GM19455 (cell line): ENCODE data around the gene CYP4F8.

Experiments
- ATAC-seq: cut with Tn5 transposase; IDR thresholded peaks from one replicate; pipeline ENCODE4 v1.9.1; 2021; ENCODE audit not compliant: unreplicated experiment

Gene CYP4F8

DNA sequence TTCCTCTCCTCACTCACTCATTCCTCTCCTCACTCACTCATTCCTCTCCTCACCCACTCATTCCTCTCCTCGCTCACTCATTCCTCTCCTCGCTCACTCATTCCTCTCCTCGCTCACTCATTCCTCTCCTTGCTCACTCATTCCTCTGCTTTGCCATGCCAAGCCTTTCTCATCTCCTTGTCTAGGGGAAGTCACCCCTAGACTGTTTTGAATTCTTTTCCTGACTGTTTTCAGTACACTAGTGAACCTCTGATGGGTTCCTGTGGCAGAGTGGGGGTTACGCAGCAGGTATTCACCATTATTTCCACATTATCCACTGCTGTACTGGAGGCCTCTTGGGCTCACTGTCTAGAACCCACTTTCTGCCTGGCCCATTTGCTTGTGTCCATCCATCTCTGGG lies 1.2 kb downstream of the CYP4F8 start:
- no peak for ATAC-seq

DNA sequence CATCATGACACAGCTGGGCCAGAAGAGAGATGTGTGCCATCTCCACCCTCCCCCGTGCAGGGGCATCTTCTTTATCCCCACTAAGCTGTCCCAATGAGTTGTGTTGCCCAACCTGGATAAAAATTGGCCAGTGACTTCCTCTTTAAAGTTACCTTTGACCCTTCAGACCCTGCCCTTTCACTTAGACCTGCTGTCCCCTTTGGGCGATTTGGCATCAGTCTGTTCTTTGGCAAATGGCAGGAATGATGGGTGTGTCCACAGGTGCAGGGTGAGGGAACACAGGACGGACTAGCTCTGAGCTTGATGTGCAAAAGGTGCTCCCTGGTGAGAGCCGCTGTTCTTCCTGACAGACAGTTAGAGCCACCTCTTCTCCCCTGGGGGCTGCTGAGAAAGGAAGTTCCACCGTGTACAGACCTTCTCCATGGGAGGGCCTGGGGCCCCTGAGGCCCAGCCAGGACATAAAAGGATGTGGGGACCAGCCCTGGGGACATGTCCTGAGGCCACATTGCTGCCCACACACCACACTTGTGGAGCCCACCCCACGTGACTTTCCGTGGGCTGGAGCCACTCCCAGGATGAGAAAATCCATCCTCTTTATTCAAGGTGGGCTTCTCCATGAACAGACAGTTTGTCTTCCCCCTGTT lies 1.7 kb downstream of the CYP4F8 start:
- no peak for ATAC-seq

DNA sequence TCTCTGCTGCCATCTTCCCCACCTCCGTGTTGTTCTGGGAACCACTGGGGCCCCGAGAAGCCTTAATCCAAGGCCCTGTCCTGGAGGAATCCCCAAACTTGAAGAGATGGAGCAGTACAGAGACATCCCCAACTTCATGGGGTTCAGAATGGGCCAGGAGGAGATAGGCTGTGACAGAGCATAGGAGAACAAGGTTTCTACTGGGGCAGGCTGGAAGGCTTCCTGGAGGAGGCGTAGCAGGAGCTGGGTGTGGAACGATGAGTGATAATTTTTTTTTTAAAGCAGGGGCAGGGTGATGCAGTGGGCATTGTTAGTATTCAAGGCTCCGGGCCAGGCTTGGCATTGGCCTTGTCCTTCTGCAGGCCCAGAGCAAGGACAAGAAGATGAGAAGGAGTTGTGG lies 3.3 kb downstream of the CYP4F8 start:
- no peak for ATAC-seq

DNA sequence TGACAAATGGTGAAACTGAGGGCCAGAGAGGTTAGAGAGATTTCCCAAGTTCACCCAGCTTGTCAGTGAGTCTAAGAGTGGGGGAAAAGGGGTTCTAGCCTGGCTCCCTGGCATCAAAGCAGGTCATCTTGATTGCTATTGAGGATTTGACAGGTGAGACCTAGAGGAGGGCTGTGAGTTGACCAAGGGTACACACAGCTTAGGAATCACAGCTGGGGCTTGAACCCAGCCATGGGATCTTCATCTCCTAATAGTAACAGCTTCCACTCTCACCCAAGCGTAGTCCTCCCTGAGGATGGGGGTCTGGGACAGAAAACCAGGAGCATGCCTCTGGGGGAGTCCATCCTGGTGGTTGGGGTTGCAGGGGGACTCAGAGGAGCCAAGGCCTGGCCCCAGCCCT lies 6.8 kb downstream of the CYP4F8 start:
- no peak for ATAC-seq

DNA sequence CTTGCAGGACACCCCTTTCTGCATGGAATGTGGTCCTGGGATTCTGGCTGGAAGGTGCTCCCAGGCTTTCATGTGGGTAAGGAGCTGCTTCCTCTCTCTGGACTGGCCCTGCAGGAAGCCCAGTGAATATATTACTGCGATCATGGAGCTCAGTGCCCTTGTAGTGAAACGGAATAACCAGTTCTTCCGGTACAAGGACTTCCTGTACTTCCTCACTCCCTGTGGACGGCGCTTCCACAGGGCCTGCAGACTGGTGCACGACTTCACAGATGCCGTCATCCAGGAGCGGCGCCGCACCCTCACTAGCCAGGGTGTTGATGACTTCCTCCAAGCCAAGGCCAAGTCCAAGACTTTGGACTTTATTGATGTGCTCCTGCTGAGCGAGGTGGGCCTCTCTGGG lies 8.0 kb downstream of the CYP4F8 start:
- no peak for ATAC-seq

DNA sequence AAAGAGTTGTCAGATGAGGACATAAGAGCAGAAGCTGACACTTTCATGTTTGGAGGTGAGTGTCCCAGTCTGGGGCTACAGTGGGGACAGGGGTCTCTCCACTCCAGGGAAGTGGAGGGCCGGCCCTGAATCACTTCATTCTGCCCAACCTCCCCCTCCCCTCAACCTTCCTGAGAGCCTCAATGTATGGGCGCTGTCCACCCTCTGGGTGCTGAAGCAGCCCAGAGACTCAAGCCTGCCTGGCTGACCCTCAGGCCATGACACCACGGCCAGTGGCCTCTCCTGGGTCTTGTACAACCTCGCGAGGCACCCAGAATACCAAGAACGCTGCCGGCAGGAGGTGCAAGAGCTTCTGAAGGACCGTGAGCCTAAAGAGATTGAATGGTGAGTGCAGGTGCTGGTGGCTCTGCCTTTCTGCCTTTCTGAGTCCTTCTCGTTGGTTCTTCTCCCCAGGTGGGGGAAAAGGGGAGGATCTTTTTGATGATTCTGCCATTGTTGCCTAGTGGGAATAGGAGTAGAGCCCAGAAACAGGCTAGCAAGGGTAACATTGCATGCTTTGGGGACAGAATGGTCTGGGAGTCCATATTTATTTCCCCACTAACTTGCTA lies 8.8 kb downstream of the CYP4F8 start:
- ATAC-seq = no peak

DNA sequence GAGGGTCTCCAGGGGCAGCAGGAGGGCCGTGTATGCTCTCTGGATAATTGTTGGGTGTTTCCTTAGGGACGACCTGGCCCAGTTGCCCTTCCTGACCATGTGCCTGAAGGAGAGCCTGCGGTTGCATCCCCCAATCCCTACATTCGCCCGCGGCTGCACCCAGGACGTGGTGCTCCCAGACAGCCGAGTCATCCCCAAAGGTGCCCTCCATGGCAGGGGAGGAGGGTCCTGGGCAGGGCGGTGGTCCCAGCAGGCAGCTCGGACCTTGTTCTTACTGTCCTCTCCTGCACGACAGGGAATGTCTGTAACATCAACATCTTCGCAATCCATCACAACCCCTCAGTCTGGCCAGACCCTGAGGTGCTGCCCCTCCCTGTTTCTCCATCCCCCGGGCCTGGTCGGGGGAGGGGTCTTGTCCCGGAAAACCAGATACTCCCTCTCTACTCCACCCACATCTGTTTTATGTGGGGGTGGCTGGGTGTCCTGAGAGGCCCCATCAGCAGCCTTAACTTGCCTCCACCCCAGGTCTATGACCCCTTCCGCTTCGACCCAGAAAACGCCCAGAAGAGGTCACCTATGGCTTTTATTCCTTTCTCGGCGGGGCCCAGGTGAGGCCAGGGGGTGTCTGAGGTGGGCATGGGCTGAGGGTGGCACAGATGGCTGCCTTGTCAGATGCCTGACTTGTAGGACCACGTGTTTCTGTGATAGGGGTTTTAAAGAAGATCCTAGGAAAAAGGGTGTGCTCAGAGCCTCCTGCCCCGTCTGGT lies 13.4 kb downstream of the CYP4F8 start:
- ATAC-seq = no peak

DNA sequence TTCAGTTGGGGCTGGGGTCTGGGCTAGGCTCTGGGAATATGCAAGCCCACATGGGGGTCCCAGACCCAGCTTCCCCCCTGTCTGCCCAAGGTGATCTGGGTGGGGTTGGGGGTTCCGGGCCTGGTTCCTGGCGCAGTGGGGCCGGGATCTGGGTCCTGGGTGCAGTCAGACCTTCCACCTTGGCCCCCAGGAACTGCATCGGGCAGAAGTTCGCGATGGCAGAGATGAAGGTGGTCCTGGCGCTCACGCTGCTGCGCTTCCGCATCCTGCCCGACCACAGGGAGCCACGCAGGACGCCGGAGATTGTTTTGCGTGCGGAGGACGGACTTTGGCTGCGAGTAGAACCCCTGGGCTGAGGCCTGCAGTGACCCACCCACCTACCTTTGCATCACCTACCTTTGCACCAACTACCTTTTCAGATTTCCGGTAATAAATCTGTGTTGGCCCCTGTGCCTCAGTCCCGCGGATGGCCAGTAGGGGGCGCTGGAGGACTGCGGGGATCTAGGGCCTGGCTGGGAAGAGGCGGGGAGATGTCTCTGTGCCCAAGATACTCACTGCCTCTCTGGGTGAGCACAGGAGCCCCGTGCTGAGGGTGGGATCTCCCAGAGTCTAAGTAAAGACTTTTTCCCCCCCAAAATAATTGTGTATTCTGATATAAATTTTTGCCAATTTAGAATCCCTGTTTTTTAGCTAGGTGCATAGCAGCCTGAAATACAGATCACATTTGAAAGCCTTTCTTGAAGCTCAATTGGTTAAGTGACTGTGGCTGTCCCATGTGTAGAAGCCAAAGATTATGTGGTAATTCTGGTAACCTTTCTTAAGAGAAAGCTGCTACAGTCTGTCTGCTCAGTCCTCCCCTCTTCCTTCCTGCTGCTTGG lies 14.2 kb downstream of the CYP4F8 start:
- no peak for ATAC-seq

DNA sequence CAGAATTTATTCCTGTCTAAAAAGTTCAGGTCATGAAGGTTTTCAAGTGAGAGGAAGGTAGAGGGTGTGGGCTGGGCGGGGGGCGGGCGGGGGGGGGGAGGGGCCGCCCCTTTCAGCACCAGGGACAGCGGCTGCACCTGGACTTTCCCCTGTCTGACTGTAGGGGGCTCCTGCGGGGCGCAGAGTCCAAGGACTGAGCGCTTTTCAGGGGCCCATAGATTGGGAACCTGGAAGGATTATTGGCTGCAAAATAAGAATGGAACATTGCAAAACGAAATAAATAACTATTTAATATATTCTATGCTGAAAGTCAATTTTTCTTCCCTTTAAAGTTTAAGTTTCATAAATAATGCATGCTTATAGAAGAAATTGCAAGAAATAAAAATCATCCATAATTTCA lies 16.8 kb downstream of the CYP4F8 start:
- no peak for ATAC-seq

DNA sequence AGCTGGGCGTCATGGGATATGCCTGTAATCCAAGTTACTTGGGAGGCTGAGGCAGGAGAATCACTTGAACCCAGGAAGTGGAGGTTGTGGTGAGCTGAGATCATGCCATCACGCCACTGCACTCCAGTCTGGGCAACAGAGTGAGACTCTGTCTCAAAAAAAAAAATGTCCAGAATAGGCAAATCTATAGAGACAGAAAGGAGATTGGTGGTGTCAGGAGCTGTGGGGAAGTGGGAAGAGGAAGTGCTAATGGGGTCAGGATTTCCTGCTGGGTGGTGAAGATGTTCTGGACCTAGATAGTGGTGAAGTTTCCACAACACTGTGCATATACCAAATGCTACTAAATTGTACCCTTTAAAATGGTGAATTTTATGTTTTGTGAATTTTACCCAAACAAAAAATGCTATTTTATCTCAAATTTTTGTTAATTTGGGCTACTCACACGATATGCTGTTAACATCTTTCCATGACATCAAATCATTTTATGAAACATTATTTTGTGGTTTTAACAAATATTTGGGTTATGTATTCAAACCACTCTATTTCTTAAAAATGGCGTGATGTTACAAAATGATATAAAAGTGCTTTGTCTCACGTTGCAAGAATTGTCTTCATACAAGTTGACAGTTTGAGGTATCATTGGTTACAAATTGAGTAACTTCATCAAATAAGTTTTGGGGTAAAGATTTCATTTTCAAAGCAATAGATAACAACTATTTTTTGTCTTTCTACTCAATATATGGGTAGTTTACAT lies 18.2 kb downstream of the CYP4F8 start:
- no peak for ATAC-seq

DNA sequence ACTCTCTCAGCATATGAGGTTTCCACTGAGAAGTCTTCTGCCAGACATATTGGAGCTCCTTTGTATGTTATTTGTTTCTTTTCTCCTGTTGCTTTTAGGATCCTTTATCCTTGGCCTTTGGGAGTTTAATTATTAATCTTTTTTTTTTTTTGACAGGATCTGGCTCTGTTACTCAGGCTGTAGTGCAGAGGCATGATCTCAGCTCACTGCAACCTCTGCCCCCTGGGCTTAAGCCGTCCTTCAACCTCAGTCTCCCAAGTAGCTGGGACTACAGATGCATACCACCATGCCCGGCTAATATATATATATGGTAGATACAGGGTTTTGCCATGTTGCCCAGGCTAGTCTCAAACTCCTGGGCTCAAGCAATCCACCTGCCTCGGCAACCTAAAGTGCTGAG lies 19.1 kb downstream of the CYP4F8 start:
- ATAC-seq = no peak

DNA sequence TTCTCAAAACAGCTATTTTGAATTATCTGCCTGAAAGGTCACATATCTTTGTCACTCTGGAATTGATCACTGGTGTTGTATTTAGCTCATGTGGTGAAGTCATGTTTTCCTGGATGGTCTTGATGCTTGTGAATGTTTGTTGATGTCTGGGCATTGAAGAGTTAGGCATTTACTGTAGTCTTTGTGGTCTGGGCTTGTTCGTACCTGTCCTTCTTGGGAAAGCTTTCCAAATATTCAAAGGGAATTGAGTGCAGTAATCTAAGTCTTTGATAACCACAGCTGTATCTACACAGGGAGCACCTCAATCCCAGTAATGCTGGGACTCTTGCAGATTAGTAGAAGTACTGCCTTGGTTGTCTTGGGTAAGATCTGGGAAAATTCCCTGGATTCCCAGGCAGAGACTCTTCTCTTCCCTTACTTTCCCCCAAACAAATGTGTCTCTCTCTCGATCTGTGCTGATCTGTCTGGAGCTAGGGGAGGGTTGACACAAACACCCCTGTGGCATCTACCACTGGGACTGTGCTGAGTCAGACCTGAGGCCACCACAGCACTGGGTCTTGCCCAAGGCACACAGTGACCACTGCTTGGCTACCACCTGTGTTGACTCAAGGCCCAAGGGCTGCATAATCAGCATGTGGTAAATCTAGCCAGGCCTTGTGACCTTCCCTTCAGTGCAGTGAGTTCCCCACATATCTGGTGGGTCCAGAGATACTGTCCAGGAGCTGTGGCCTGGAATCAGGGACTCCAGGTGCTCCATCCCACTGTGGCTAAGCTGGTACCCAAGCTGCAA lies 20.2 kb downstream of the CYP4F8 start:
- no peak for ATAC-seq

DNA sequence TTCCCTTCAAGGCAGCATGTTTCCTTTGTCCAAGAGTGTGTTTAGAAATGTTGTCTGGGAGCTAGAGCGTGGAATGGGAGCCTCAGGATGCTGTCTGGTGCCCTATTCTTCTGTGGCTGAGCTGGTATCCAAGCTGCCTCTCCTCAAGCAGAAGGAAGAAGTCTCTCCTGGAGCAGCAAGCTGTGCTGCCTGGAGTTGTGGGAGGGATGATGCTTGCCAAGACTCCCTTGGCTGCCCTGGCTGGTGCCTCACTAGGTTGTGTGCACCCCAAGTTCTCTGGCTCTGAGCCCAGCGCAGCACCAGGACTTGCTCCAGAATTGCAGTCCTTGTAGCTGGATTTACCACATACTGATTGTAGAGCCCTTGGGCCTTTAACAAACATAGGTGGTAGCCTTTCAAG lies 21.0 kb downstream of the CYP4F8 start:
- ATAC-seq = no peak

DNA sequence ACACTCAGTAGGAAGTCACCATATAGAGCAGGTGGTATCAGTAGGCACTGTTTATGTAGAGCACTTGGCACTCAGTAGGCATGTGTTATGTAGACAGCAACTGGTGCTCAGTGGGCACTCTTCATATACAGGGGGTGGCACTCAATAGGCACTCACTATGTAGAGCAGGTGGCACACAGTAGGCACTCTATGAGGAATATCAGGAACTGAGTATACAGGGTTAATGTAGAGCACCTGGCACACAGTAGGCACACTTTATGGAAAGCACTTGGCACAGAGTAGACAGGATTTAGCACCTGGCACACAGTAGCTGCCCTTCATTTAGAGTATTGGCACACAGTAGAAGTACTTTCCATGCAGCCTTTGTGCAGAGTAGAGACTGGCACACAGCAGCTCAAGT lies 24.6 kb downstream of the CYP4F8 start:
- ATAC-seq = no peak

DNA sequence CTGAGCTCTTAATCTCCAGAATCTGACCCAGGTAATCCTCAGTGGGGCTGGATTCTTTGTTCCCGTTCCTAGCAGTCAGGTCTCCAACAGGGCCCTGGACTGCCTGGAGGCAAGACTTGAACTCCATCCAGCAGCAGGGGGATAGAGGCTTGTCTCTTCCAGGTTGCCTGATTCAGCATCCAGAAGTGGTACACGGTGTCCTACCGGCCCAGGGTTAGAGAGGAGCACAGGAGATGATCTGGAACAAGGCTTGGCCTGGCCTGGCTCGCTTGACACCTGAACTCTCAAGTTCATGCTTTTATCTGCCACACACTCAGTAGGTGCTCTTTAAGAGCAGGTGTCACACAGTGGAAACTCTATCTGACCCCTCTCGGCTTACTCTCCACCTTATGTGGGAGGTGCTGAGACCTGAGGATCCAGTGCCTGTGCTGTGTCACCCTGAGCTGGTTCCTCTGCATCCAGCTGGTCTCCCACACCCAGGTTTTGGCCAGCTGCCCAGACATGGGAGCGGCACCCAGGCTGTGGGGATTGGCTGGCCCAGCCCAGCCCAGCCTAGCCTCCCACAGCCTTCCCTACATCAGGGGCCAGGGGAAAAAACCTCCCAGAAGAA lies 25.4 kb downstream of the CYP4F8 start, which contains the start of gene CYP4F3:
Gene CYP4F3, plus strand, starts transcription at position 604 of the 610 bp plus-strand sequence. CDS start 519 bp downstream, outside the sequence.
- no peak for ATAC-seq

DNA sequence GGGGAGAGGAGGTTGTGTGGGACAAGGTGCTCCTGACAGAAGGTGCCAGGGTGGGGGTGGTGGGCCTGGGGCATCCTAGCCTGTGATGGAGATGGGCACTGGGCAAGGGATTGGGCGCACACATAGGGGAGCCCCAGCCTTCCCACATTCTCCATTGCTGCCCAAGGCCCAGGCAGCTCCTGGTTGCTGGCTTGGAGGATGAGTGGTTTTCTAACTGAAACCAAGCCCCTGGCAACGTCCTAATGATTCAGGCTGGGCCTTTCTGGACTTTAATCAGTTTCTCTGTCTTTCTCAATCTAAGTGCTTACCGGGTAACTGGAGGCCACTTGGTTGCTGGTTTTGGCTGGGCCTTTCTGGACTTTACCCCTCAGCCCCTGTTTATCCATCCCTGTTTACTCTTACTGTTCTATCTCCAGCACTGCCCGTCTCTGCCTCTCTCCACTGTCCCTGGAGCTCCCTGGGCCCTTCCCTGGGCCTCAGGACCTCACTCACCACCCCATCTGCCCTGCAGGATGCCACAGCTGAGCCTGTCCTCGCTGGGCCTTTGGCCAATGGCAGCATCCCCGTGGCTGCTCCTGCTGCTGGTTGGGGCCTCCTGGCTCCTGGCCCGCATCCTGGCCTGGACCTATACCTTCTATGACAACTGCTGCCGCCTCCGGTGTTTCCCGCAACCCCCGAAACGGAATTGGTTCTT lies 26.0 kb downstream of the CYP4F8 start:
- no peak for ATAC-seq

DNA sequence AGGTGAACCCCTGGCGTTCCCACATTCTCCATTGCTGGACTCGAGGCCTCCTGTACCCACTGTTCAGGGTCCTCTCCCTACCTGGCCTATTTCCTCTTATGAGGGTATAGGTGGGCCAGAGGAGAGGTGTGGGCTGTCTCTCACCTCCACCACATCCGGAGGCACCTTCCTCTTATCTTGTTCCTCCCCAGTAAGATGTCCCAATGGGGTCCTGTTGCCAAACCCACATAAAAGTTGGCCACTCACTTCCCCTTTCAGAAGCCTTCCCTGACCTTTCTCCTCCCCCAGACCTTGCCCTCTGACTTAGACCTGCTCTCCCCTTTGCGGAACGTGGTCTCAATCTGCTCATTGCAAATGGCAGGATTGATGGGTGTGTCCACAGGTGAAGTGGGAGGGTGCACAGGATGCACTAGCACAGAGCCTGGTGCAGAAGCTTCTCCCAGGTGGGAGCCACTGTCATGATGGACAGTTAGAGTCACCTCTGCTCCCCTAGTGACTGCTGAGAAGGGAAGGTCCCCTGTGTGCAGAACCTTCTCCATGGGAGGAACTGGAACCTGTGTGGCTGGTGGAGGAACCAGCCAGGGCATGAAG lies 27.0 kb downstream of the CYP4F8 start:
- ATAC-seq = no peak

DNA sequence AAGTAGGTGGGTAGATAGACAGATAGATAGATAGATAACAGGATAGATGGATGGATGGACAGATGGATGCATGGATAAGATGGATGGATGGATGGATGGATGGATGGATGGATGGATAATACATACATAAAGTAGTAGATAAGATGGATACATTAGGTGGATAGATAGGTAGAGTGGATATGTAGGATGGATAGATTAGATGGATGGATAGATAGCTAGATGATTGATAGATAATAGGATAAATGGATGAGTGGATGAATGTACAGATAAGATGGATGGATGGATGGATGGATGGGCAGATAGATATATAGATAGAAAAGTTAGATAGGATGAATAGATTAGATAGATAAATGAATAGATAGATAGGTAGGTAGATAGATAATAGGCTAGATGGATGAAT lies 27.8 kb downstream of the CYP4F8 start:
- ATAC-seq = no peak
